ENCODE results near the gene EXOC6B. TPM values are rescaled to one million over a fixed set of nuclear protein-coding genes. Genes with fewer than 3 reads are reported as not detected.

EXOC6B gene
- total and polyA plus RNA-seq, 11 donors = 18.4 to 192 (median 143) TPM

DNA sequence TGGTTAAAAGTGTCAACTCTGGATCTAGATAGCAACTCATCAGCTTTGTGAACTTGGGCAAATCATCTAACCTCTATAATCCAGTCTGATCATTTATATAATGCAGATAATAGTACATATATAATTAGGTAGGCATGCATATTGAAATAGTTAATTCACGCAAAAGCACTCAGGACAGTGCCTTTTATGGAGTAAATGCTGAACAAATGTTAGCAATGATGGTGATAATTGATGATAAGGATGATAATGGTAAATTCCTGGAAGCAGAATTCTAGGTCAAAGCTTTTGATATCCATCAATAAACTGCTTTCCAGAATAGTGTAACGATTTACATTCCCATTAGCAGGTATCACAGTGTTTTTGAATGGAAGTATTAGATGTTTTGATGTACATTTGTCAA is 618.5 kb downstream of the EXOC6B start:
- no peak overlapping the region for H3K4me3 ChIP-seq
- TF ChIP-seq, protein P1, sequence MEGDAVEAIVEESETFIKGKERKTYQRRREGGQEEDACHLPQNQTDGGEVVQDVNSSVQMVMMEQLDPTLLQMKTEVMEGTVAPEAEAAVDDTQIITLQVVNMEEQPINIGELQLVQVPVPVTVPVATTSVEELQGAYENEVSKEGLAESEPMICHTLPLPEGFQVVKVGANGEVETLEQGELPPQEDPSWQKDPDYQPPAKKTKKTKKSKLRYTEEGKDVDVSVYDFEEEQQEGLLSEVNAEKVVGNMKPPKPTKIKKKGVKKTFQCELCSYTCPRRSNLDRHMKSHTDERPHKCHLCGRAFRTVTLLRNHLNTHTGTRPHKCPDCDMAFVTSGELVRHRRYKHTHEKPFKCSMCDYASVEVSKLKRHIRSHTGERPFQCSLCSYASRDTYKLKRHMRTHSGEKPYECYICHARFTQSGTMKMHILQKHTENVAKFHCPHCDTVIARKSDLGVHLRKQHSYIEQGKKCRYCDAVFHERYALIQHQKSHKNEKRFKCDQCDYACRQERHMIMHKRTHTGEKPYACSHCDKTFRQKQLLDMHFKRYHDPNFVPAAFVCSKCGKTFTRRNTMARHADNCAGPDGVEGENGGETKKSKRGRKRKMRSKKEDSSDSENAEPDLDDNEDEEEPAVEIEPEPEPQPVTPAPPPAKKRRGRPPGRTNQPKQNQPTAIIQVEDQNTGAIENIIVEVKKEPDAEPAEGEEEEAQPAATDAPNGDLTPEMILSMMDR (IDR thresholded peaks at IDR 0.05) = no peak
- TF ChIP-seq POLR2A (IDR thresholded peaks at IDR 0.05) = no peak
- intact Hi-C loops (cut with DNase I) = loop anchor here in 2 of 10 donors (10.0 kb wide), 2 partner anchors 107 to 127 kb away; no protein-coding TSS in a partner anchor
- H3K36me3 ChIP-seq = no peaks in the 10 kb centered on the region
- WGBS, 4 donors = 89 to 98% (median 94%) methylated on average over 2 of the region's 2 CpGs
- H3K4me1 ChIP-seq = peaks cover 0 to 40% (median 25%) of the 10 kb centered on the region in 12 donors
- H3K27ac ChIP-seq = no peak overlapping the region
- DNase-seq (no peak), ATAC-seq (no peak)
- no peaks in the 10 kb centered on the region for H3K27me3 ChIP-seq
- H3K9me3 ChIP-seq = no peaks in the 10 kb centered on the region

DNA sequence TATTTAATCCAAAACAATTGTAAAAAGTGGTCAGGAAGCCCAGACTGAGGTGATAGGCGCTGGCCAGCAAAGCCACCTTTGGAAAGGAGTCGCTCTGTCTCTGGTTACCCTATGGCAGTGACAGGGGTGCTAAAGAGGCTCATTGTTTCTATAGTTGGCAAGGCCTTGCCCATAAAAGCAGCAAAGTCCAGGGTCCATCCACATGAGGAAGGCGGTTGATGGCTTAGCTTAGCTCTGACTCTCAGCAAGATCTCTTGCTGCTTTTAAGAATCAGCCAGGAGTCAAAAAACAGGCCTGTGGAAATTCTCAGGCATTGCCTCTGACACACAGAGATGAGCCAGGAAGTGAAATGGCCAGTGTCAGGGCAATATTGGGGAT is 620.3 kb downstream of the EXOC6B start:
- Histone ChIP-seq H3K36me3 (no peaks in the 10 kb centered on the region), H3K27me3 (no peaks in the 10 kb centered on the region), H3K9me3 (no peaks in the 10 kb centered on the region), H3K4me3 (no peak overlapping the region), H3K4me1 (peaks cover 0 to 40% (median 25%) of the 10 kb centered on the region in 12 donors), H3K27ac (peak overlapping the region in 7 of 12 donors; percentile 29 to 76 (median 55))
- 72 to 86% (median 76%) methylated on average over 3 of the region's 3 CpGs for WGBS, 4 donors
- intact Hi-C loops (cut with DNase I) = loop anchor here in 2 of 10 donors (10.0 kb wide), 2 partner anchors 109 to 129 kb away; no protein-coding TSS in a partner anchor
- ATAC-seq (peak in 3 of 4 donors; percentile 10 to 43 (median 33)), DNase-seq (no peak)
- TF ChIP-seq POLR2A (IDR thresholded peaks at IDR 0.05) = no peak
- TF ChIP-seq, protein P1 (IDR thresholded peaks at IDR 0.05) = no peak

- Histone ChIP-seq H3K27ac (peak overlapping the region in 11 of 12 donors; percentile 4 to 76 (median 48)), H3K4me1 (peaks cover 0 to 40% (median 25%) of the 10 kb centered on the region in 12 donors), H3K4me3 (peak overlapping the region in 1 of 12 donors; percentile 5), H3K27me3 (no peaks in the 10 kb centered on the region), H3K36me3 (no peaks in the 10 kb centered on the region), H3K9me3 (no peaks in the 10 kb centered on the region)
- ATAC-seq = peak; percentile 80 to 93 (median 86)
- DNase-seq = peak in 1 of 5 donors; percentile 14
- WGBS, 4 donors = 45 to 53% (median 50%) methylated on average over 3 of the region's 3 CpGs
- intact Hi-C loops (cut with DNase I) = loop anchor here in 2 of 10 donors (10.0 kb wide), 2 partner anchors 110 to 130 kb away; no protein-coding TSS in a partner anchor
- TF ChIP-seq POLR2A (IDR thresholded peaks at IDR 0.05) = no peak
- TF ChIP-seq, protein P1 (IDR thresholded peaks at IDR 0.05) = no peak
Observed at GRCh38 chr2:72204786-72205503, 620.9 kb downstream of the EXOC6B start.

GRCh38 chr2:72204156-72204785 is 621.6 kb downstream of the EXOC6B start:
- no peaks in the 10 kb centered on the region for H3K9me3 ChIP-seq
- peak overlapping the region in 1 of 12 donors; percentile 5 for H3K4me3 ChIP-seq
- H3K27ac ChIP-seq = peak overlapping the region; percentile 4 to 60 (median 25)
- no peaks in the 10 kb centered on the region for H3K27me3 ChIP-seq
- TF ChIP-seq, protein P1 (IDR thresholded peaks at IDR 0.05) = no peak
- TF ChIP-seq POLR2A (IDR thresholded peaks at IDR 0.05) = no peak
- H3K36me3 ChIP-seq = no peaks in the 10 kb centered on the region
- WGBS, 4 donors = 42 to 50% (median 45%) methylated on average over 8 of the region's 8 CpGs
- DNase-seq (no peak), ATAC-seq (peak in 3 of 4 donors; percentile 7 to 43 (median 37))
- H3K4me1 ChIP-seq = peaks cover 0 to 40% (median 25%) of the 10 kb centered on the region in 12 donors
- intact Hi-C loops (cut with DNase I) = loop anchor here in 2 of 10 donors (10.0 kb wide), 2 partner anchors 111 to 131 kb away; no protein-coding TSS in a partner anchor

All from heart left ventricle (tissue), 16 donors.